ENCODE measurements around the gene C18orf32. TPM values are rescaled to one million over a fixed set of nuclear protein-coding genes. Genes with fewer than 3 reads are reported as not detected.
A peak's percentile ranks its signal among the peaks of the same experiment; 100 is the strongest.

The C18orf32 gene
- total and polyA plus RNA-seq, 5 donors from 2014 or later, result 34.8 to 108 (median 92.5) TPM

- ATAC-seq (ENCODE audit: low read depth in 2 of 2), result no peak
- Mint-ChIP-seq H3K4me1 (peaks cover 14 to 30% (median 22%) of the 10 kb centered on the region in 4 donors), H3K27me3 (no peaks in the 10 kb centered on the region), H3K9me3 (no peaks in the 10 kb centered on the region), H3K36me3 (peaks cover 16% of the 10 kb centered on the region), H3K27ac (peak overlapping the region in 1 of 3 donors; percentile 7), H3K4me3 (no peak overlapping the region)
- Histone ChIP-seq H3K27me3 (ENCODE audit: control insufficient read depth, insufficient read depth, low read length) (no peaks in the 10 kb centered on the region), H3K36me3 (ENCODE audit: control insufficient read depth, insufficient read depth, low read length) (peaks cover 22% of the 10 kb centered on the region), H3K4me1 (ENCODE audit: control insufficient read depth, insufficient read depth, low read length, poor library complexity, severe bottlenecking) (no peaks in the 10 kb centered on the region), H3K9me3 (ENCODE audit: control insufficient read depth in 2 of 2, low read length in 2 of 2) (no peaks in the 10 kb centered on the region), H3K27ac (ENCODE audit: insufficient read depth, low read length, poor library complexity, severe bottlenecking) (no peak overlapping the region), H3K4me3 (ENCODE audit: low read depth, low read length) (no peak overlapping the region)
- no peak for DNase-seq
These were observed 54.4 kb downstream of the C18orf32 start for GRCh38 chr18:49432602-49433001.

- DNase-seq (no peak), ATAC-seq (ENCODE audit: low read depth in 2 of 2) (no peak)
- Histone ChIP-seq H3K9me3 (ENCODE audit: control insufficient read depth in 2 of 2, low read length in 2 of 2) (no peaks in the 10 kb centered on the region), H3K27me3 (ENCODE audit: control insufficient read depth, insufficient read depth, low read length) (no peaks in the 10 kb centered on the region), H3K4me1 (ENCODE audit: control insufficient read depth, insufficient read depth, low read length, poor library complexity, severe bottlenecking) (no peaks in the 10 kb centered on the region), H3K4me3 (ENCODE audit: low read depth, low read length) (no peak overlapping the region), H3K27ac (ENCODE audit: insufficient read depth, low read length, poor library complexity, severe bottlenecking) (no peak overlapping the region), H3K36me3 (ENCODE audit: control insufficient read depth, insufficient read depth, low read length) (peaks cover 29% of the 10 kb centered on the region)
- Mint-ChIP-seq H3K27me3 (no peaks in the 10 kb centered on the region), H3K4me1 (peaks cover 3 to 23% (median 14%) of the 10 kb centered on the region in 4 donors), H3K4me3 (no peak overlapping the region), H3K36me3 (peaks cover 21% of the 10 kb centered on the region), H3K27ac (peak overlapping the region in 1 of 3 donors; percentile 9), H3K9me3 (peaks cover 0 to 2% (median 0%) of the 10 kb centered on the region in 7 donors)
These were observed 55.7 kb downstream of the C18orf32 start for GRCh38 chr18:49431165-49431962.

Other genes starting within 250 kb of the C18orf32 start
- gene DYM, start 26.6 kb downstream of the C18orf32 start, total RNA-seq, result 67.3 TPM
- gene DYM, start 26.6 kb downstream of the C18orf32 start, polyA plus RNA-seq, result 10 to 100 TPM; 30.1 to 42.4 (median 35.3) TPM
- gene RPL17, start 5.2 kb upstream of the C18orf32 start, total RNA-seq, result 1,805 TPM
- 1,000 to 10,000 TPM; 1,527 to 2,169 (median 1,887) TPM for gene RPL17, start 5.2 kb upstream of the C18orf32 start, polyA plus RNA-seq
- not detected for gene LIPG, start 74.8 kb upstream of the C18orf32 start, total RNA-seq
- gene LIPG, start 74.8 kb upstream of the C18orf32 start, polyA plus RNA-seq, result not detected

Measured in CD4-positive, CD25-positive, alpha-beta regulatory T cell (primary cell).